ENCODE results near the gene PDE4D.
A peak's percentile ranks its signal among the peaks of the same experiment; 100 is the strongest.
"Not testable (repeated sequence)": the region's sequence is repeated elsewhere in the genome, so short reads cannot be mapped to it uniquely, and the experiment has no call there.

PDE4D gene

DNA sequence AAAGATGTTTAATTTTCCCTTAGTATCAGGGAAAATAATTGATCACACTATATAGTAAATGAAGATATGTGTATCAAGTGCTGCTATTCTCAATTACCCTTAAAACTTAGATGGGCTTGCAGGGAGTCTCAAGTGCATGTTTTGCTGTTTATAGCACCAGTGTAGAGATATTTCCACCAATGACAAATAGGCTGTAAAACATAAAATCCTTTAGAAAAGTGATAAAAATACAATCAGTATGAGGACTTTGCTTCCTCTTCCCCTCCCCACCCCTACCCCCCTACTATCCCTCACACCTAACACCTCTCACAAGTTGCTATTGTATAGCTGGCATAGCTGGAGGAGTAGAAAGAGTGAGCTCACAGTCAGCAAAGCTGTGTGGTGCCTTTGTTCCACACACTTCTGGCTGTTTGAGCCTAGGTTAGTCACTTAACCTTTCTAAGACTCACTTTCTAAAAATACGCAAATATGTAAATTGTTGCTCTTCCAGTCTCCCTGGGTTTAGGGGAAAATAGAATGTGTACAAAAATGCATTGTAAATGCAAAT, 93.1 kb downstream of the PDE4D start:
- DNase-seq (ENCODE audit: low read depth in 4 of 4, low spot score in 1 of 4): no peak

GRCh38 chr5:59799668-59800346, 93.7 kb downstream of the PDE4D start:
- peak in 1 of 4 experiments; percentile 13 for DNase-seq (ENCODE audit: low read depth in 4 of 4, low spot score in 1 of 4)

- no peak for DNase-seq (ENCODE audit: low read depth in 4 of 4, low spot score in 1 of 4)
Observed at GRCh38 chr5:59798862-59799667, 94.5 kb downstream of the PDE4D start.

GRCh38 chr5:59795141-59795540, 98.4 kb downstream of the PDE4D start:
- DNase-seq (ENCODE audit: low read depth in 4 of 4, low spot score in 1 of 4): no peak

DNA sequence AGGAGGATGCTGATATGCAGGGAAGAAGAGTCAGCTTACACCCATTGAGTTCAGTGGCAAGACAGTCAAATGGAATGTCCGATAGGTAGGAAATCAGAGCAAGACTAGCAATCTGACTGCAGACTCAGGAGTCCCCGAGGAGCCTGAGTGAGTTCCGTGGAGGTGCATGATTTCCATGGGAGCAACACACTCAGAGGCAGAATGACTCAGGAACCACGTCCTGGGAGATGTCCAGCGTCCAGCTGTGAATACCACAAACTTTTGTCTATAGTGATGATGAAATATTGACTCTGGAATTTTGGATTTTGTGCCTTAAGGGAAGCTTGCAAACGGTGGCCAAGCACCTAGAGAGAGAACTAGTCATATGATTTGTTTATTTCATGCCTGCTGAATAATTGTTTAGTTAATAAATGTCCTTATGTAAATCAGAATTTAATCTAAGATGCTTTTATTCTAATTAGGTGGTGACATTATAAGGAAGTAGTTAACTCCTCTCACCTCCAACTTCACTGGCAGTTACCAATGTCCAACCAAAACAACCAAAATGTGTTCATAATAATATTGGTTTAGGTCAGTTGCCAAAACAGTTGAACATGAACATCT, 100.4 kb downstream of the PDE4D start:
- DNase-seq (ENCODE audit: low read depth in 4 of 4, low spot score in 1 of 4): no peak

- no peak for DNase-seq (ENCODE audit: low read depth in 4 of 4, low spot score in 1 of 4)
Observed at GRCh38 chr5:59791617-59792016, 101.9 kb downstream of the PDE4D start.

GRCh38 chr5:59790776-59791475, 102.6 kb downstream of the PDE4D start:
- no peak for DNase-seq (ENCODE audit: low read depth in 4 of 4, low spot score in 1 of 4)

DNA sequence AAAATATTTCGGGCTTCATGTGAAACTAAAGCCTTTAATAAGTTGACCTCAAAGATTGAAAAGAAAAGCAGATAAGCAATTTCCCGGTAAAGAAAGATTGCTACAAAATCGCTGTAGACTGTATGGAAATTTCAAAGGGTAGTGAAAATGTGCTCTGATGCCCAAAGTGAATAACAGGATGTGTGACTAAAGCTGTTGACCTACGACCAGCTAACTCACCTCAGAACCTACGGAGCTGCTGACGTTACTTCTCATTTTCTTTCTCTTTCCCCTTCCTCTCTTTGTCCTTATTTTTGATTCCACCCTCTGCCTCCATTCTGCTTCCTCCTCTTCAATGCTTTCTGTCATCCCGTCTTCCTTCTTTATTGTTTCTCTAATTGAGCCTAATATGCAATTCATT, 103.2 kb downstream of the PDE4D start:
- no peak for DNase-seq (ENCODE audit: low read depth in 4 of 4, low spot score in 1 of 4)

DNA sequence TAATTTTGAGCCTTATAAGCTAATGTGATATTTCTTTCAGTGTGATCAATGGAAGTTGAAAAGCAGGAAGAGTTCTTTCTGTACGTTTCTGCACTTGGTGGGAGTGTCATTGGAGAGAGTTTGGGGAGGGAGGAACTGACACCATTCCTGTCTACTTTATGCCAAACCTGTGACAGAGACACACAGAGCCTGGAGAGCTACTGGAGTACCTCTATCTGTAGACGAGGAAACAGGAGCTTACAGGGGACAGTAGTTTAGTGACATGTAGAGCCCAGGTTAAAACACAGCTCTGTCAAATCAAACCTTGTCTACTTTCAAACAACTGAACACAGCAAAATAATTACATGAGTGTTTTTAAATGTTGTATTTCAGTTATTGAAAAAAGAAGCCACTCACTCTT, 103.6 kb downstream of the PDE4D start:
- no peak for DNase-seq (ENCODE audit: low read depth in 4 of 4, low spot score in 1 of 4)

- DNase-seq (ENCODE audit: low read depth in 4 of 4, low spot score in 1 of 4): no peak
Observed at GRCh38 chr5:59789197-59789596, 104.3 kb downstream of the PDE4D start.

DNA sequence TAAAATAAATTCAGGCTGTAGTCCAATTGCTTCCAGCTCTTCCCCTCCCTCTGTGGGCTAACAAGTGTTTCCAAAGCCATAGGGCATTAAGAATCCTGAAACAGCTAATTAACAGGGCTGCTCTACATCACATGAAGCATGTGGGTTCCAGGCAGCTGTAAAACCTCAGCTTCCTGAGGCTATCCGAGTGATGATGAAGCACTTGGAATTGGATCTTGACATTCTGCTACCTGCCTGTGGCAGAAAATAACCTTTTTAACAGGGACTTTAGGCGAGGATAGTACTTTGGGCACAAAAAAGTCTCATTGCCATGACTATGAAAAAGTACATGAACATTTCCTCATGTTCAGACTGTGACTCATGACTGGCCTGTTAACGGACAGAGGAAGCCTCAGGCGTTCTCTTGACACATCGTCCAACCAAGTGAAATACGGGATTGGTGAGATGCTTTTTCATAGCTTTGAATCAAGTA, 107.2 kb downstream of the PDE4D start:
- DNase-seq (ENCODE audit: low read depth in 4 of 4, low spot score in 1 of 4): no peak

- DNase-seq (ENCODE audit: low read depth in 4 of 4, low spot score in 1 of 4): no peak
Observed at GRCh38 chr5:59785676-59786333, 107.7 kb downstream of the PDE4D start.

GRCh38 chr5:59784708-59785107, 108.8 kb downstream of the PDE4D start:
- DNase-seq (ENCODE audit: low read depth in 4 of 4, low spot score in 1 of 4): not testable (repeated sequence)

GRCh38 chr5:59783264-59783663, 110.3 kb downstream of the PDE4D start:
- no peak for DNase-seq (ENCODE audit: low read depth in 4 of 4, low spot score in 1 of 4)

GRCh38 chr5:59782856-59783255, 110.7 kb downstream of the PDE4D start:
- DNase-seq (ENCODE audit: low read depth in 4 of 4, low spot score in 1 of 4): no peak

GRCh38 chr5:59779453-59779852, 114.1 kb downstream of the PDE4D start:
- no peak for DNase-seq (ENCODE audit: low read depth in 4 of 4, low spot score in 1 of 4)

- DNase-seq (ENCODE audit: low read depth in 4 of 4, low spot score in 1 of 4): no peak
Observed at GRCh38 chr5:59777028-59777427, 116.5 kb downstream of the PDE4D start.

GRCh38 chr5:59773294-59773693, 120.2 kb downstream of the PDE4D start:
- DNase-seq (ENCODE audit: low read depth in 4 of 4, low spot score in 1 of 4): no peak

DNA sequence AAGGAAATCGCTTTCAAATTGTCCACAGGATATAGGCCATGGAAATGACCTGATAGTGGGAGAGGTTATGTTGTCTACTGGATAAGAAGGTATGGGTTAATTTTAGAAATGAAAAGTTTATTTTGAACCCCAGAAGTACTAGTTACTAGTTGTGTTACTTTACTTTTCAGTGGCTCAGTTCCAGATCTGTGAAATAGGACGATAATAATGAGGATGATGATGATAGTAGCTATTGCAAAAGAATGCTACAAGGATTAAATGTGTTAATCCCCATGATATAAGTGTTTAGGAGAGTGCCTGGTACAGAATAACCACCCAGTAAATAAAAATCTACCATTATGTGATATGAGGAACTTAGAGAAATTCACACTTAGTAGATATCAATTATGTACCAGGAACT, 120.8 kb downstream of the PDE4D start:
- no peak for DNase-seq (ENCODE audit: low read depth in 4 of 4, low spot score in 1 of 4)

- DNase-seq (ENCODE audit: low read depth in 4 of 4, low spot score in 1 of 4): no peak
Observed at GRCh38 chr5:59772206-59772605, 121.3 kb downstream of the PDE4D start.

GRCh38 chr5:59770953-59771352, 122.6 kb downstream of the PDE4D start:
- no peak for DNase-seq (ENCODE audit: low read depth in 4 of 4, low spot score in 1 of 4)
